HG03439 (cell line): ENCODE measurements around the gene FOXJ2.
"Not testable (repeated sequence)": the region's sequence is repeated elsewhere in the genome, so short reads cannot be mapped to it uniquely, and the experiment has no call there.

Source experiments
- ATAC-seq: cut with Tn5 transposase; IDR thresholded peaks from one replicate; pipeline ENCODE4 v1.9.1; 2021; ENCODE audit warnings: mild to moderate bottlenecking, moderate library complexity; ENCODE audit not compliant: unreplicated experiment

Gene FOXJ2

GRCh38 chr12:8032242-8033152 lies at the start of gene FOXJ2:
FOXJ2 (plus strand) TSS chr12:8032716; CDS start chr12:8039833, 7,117 bp downstream.
- ATAC-seq: peak; percentile 75

GRCh38 chr12:7983019-7983418 lies 49.5 kb upstream of the FOXJ2 start:
- not testable (repeated sequence) for ATAC-seq

GRCh38 chr12:7983460-7983859 lies 49.1 kb upstream of the FOXJ2 start:
- not testable (repeated sequence) for ATAC-seq

DNA sequence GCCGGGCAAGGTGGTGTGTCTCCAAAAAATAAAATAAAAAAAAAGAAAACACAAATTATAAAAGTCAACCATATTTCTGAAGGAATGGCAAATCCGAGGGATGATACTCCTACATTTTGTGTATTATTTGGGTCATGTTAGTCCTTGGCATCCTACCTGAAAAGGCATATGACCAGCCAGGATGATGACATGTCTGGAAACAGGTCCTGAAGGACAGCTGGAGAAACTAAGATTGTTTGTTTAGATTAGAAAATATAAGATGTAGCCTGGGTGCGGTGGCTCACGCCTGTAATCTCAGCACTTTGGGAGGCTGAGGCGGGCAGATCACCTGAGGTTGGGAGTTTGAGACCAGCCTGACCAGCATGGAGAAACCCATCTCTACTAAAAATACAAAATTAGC lies 47.6 kb upstream of the FOXJ2 start:
- no peak for ATAC-seq

- ATAC-seq: no peak
These were observed 46.6 kb upstream of the FOXJ2 start for GRCh38 chr12:7985802-7986418.

- ATAC-seq: no peak
These were observed 42.6 kb upstream of the FOXJ2 start for GRCh38 chr12:7989827-7990491.

DNA sequence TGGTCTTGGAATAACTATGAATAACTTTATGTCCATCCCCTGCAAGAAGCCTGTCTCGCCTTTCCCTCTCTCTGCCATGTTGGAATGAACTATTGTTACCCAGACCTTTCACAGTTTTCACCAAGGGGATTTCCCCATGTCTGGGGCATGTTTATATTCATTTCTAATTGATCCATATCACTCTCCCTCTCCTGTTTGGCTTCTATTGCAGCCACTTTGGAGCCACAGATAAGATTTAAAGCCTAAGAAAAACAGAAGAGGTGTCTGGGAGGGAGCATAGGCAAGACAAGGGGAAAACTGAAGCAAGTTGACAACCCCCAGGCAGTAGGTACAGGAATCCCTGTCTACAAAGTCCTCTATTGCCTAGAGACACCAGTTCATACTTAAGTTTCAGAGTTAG lies 41.0 kb upstream of the FOXJ2 start:
- no peak for ATAC-seq

DNA sequence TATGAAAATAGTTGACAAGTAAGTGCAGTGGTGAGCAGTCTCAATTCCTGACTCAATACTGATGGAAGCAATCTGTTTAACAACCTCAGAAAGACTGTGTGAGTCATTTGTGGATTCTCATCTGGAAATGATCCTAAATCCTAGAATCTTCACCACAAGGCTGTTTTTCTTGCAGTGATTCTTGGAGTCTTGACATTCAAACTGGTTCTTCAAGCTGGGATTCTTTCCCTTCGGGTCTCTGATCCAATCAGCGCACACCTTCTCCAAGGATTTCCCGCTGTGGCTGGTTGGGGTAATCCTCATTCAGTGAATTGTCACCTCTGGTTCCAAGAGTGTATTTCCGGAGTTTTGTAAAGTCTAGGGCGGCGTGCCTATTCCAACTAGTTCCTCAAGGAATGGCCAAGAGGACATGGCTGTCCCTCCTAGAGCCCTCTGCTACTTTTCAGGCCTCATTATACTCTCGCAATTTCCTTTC lies 37.7 kb upstream of the FOXJ2 start:
- ATAC-seq: no peak

DNA sequence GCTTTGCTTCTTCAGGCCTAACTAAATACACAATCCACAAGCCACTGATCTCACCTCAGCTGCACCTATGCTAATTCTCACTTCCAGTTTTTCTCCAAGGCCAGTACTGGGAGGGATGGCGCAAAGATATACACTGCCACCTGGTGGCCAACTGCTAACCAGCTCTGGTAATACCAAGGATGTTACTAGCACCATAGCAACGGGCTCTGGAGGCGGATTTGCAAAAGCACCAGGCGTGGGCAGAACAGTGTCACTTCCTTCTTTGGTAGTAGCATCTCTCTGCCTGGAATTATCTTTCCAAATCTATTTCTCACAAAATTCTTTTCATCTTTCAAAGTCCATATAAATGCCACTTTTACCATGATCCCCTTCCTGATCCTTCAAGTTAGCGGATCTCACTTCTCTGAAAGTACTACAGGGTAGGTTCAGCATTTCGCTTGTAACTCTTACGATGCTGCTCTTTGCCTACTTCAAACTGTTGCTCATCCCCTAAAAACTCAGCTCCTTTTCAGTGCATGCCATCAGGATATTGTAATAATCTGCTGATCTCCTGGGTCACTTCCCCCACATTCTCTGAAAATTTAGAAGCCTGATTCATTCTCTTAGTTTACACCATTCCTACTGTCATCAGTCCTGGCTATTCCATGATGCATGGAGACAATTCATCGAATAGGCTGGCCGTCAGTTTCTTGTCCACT lies 37.1 kb upstream of the FOXJ2 start:
- peak; percentile 99 for ATAC-seq

DNA sequence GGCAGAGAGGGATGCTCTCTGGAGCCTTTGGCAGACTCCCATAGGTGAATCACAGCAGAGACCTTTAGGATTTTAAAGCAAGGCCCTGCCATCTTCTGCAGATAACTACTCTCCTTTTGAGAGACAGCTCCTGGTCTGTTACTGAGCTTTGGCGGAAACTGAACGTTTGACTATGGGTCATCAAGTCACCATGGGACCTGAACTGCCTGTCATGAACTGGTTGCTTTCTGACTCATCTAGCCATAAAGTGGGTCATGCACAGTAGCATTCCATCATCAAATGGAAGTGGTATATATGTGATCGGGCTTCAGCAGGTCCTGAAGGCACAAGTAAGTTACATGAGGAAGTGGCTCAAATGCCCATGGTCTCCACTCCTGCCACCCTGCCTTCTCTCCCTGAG lies 31.7 kb upstream of the FOXJ2 start:
- not testable (repeated sequence) for ATAC-seq

GRCh38 chr12:8001496-8001895 lies 31.0 kb upstream of the FOXJ2 start:
- ATAC-seq: not testable (repeated sequence)

- not testable (repeated sequence) for ATAC-seq
These were observed 27.6 kb upstream of the FOXJ2 start for GRCh38 chr12:8004897-8005296.

- no peak for ATAC-seq
These were observed 21.2 kb upstream of the FOXJ2 start for GRCh38 chr12:8011331-8011730.

- ATAC-seq: no peak
These were observed 19.7 kb upstream of the FOXJ2 start for GRCh38 chr12:8012651-8013309.

GRCh38 chr12:8014836-8015235 lies 17.7 kb upstream of the FOXJ2 start:
- ATAC-seq: no peak

- not testable (repeated sequence) for ATAC-seq
These were observed 14.3 kb upstream of the FOXJ2 start for GRCh38 chr12:8018213-8018612.

GRCh38 chr12:8018666-8019581 lies 13.6 kb upstream of the FOXJ2 start:
- ATAC-seq: no peak

DNA sequence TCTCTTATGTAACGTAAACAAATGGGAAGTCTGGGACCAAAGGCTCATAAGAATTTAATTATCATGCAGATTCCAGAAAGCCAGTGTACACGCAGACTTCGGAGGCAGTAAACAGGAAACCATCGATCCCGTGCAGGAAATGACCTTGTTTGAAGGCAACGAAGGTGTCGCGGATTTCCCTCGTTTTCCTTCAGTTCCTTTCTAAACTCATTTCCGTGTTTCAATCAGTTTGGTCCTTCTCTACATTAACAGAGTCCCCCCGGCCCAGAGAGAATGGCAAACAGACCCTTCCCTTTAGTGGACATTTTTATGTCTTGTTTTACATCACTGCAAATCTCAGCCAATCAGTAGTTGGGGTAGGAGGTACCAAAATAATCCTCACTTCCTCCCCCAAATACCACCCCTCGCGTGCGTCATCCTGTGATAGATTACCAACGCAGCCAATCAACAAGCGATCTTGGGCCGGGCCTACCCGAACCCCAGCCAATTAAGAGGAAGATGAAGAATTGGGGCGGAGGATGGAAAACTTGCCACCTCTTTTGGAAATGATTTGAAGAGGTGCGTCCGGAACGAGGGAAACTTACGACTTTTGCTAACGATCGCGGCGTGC lies 6.1 kb upstream of the FOXJ2 start:
- ATAC-seq: peak; percentile 97

DNA sequence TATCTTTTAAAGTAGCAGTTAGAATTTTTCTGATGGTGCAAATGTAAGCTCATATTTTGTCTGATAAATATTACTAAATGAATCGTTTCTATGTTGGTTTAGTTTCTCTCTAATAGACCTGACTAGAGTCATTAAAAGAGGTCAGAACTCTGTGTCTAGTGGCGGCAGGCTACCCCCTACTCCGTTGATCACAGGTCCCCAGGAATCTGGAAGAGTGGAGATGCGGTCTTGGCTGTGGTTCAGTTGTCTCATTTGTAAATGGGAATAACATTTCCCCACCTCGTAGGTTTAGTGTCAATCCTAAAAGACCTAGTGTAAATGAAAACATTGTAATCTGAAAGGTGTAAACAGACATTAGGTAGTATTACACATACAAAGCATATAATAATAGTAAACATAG lies 4.7 kb upstream of the FOXJ2 start:
- no peak for ATAC-seq
